OCI-LY7 (cell line): ENCODE measurements around the gene MRPL42. TPM values are rescaled to one million over a fixed set of nuclear protein-coding genes. Genes with fewer than 3 reads are reported as not detected.

Experiments used
- BruUV-seq: library from RNA; stranded (reverse); fragments of 400-500 nt; replicated peaks from 2 replicates; lab custom pipeline; 2021; lab: Mats Ljungman, UMichigan
- CTCF ChIA-PET: fragments of 300-600 bp; sonication (Branson Sonifier 250); formaldehyde crosslinking; loops from one replicate; lab custom pipeline; 2022; ENCODE audit warnings: antibody characterized with exemption; ENCODE audit not compliant: unreplicated experiment; lab: Charles Lee
- POLR2A ChIA-PET: fragments of 300-600 bp; sonication (Branson Sonifier 250); formaldehyde crosslinking; loops from one replicate; lab custom pipeline; 2022; ENCODE audit warnings: antibody characterized with exemption; lab: Charles Lee
- DNase-seq: peaks from one replicate; pipeline ENCODE4 v3.0.0-alpha.2; 2015; ENCODE audit warnings: low spot score
- H2AFZ ChIP-seq: fragments of 200-600 bp; sonication (generic), shearing (Covaris generic); 2 replicates; pipeline ENCODE4 v1.6.1; 2014; ENCODE audit warnings: mild to moderate bottlenecking, antibody characterized with exemption, low read length, moderate library complexity
- H3K27ac ChIP-seq: fragments of 200-600 bp; sonication (generic); 2 replicates; pipeline ENCODE4 v1.5.1; 2014; ENCODE audit warnings: mixed run types, low read depth, mild to moderate bottlenecking, moderate library complexity, low read length, inconsistent platforms; ENCODE audit not compliant: poor library complexity, severe bottlenecking
- H3K36me3 ChIP-seq: fragments of 200-600 bp; sonication (generic); 2 replicates; pipeline ENCODE4 v1.6.1; 2014; ENCODE audit warnings: mild to moderate bottlenecking, antibody characterized with exemption, low read length, moderate library complexity, mixed read lengths; ENCODE audit not compliant: insufficient read depth
- H3K4me1 ChIP-seq: fragments of 200-600 bp; sonication (generic); 2 replicates; pipeline ENCODE4 v1.5.1; 2014; ENCODE audit warnings: mild to moderate bottlenecking, low read length; ENCODE audit not compliant: insufficient read depth, poor library complexity, severe bottlenecking
- H3K4me2 ChIP-seq: fragments of 200-600 bp; sonication (generic); 2 replicates; pipeline ENCODE4 v1.6.1; 2014; ENCODE audit warnings: mild to moderate bottlenecking, low read length
- H3K4me3 ChIP-seq: fragments of 200-600 bp; sonication (generic); 2 replicates; pipeline ENCODE4 v1.5.1; 2014; ENCODE audit warnings: mild to moderate bottlenecking, low read depth, low read length; ENCODE audit not compliant: poor library complexity, severe bottlenecking
- H3K79me2 ChIP-seq: fragments of 200-600 bp; sonication (generic); 2 replicates; pipeline ENCODE4 v1.6.1; 2016; ENCODE audit warnings: low read depth, mild to moderate bottlenecking, low read length, moderate library complexity, mixed read lengths; ENCODE audit not compliant: insufficient read depth
- H3K9me2 ChIP-seq: fragments of 200-600 bp; sonication (generic); 2 replicates; pipeline ENCODE4 v1.6.1; 2016; ENCODE audit warnings: mild to moderate bottlenecking, low read length, mixed read lengths; ENCODE audit not compliant: insufficient read depth
- H3K9me3 ChIP-seq: fragments of 200-600 bp; sonication (generic); 2 replicates; pipeline ENCODE4 v1.6.1; 2014; ENCODE audit warnings: mild to moderate bottlenecking, mixed run types, low read length, mixed read lengths
- H4K20me1 ChIP-seq: fragments of 200-600 bp; sonication (generic); 2 replicates; pipeline ENCODE4 v1.6.1; 2014; ENCODE audit warnings: mild to moderate bottlenecking, antibody characterized with exemption, low read length, moderate library complexity, mixed read lengths; ENCODE audit not compliant: insufficient read depth
- EZH2phosphoT487 ChIP-seq: fragments of 200-600 bp; sonication (generic); IDR thresholded peaks from 2 replicates; pipeline ENCODE4 v1.6.1; 2018; ENCODE audit warnings: low read depth, borderline replicate concordance, mild to moderate bottlenecking, mixed run types, antibody characterized with exemption, low read length, moderate library complexity, mixed read lengths
- intact Hi-C: fragments of 100-400 bp; cut with micrococcal nuclease; formaldehyde crosslinking; loops from one replicate; pipeline ENCODE4 v1.10.0; 2022; ENCODE audit not compliant: unreplicated experiment
- total RNA-seq, 2 experiments: library from RNA; depleted of rRNA in 1 of 2; stranded (reverse); fragments of >200 nt in 1 of 2; shearing (Covaris generic) in 1 of 2; gene quantifications; 2 replicates each; pipeline ENCODE4 v1.2.3, GENCODE V29; 2014 to 2022
- TF ChIP-seq, protein P1 (sequence below): fragments of 200-600 bp; sonication (generic); conservative IDR thresholded peaks from 2 replicates; pipeline ENCODE4 v1.5.1; 2014; ENCODE audit warnings: mild to moderate bottlenecking, antibody characterized with exemption, low read length, moderate library complexity, mixed read lengths

MRPL42 gene
- total RNA-seq, 2 experiments from 2014 or later = 51.3 to 61.6 TPM

DNA sequence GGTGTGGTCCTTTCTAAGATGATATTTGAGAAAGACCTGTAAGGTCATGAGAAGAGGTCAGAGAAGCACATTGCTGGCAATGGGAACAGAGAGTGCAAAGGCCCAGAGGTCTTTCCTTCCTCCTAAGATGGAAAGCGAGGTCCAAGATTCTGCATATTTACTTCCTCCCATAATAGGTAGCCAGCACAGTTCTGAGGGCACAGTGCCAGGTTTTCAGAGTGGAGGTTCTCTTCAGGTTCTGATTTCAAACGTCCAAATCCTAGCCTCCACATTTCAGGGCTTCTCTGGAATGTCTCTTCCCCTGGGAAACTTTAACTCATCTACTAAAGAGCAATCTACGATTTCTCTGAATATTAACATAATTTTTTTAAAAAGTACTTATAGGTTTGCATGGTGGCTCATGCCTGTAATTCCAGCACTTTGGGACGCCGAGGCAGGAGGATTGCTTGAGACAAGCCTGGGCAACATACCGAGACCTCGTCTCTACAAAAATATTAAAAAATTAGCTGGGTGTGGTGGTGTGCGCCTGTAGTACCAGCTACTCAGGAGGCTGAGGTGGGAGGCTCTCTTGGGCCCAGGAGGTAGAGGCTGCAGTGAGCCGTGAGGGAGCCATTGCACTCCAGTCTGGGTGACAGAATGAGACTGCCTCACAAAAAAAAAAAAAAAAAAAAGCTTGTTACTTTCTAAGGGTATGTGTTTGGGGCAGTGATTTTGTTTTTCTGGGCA lies 526 bp upstream of the MRPL42 start:
- ChIA-PET POLR2A (interaction anchor here (0.6 to 2.1 kb wide), 7 partner anchors 10 to 887 kb away, joined by 3 to 7 read pairs (median 4); partner anchors contain the start of gene CRADD), CTCF (interaction anchor here (0.6 kb wide), 2 partner anchors 537 to 955 kb away, joined by 3 read pairs; no protein-coding TSS in a partner anchor)
- Histone ChIP-seq H3K9me3 (no peaks in the 10 kb centered on the region), H3K4me2 (no peak overlapping the region), H3K79me2 (peaks cover 29% of the 10 kb centered on the region; the same call in 1 of the 2 replicates), H4K20me1 (no peaks in the 10 kb centered on the region), H3K4me1 (peaks cover 12% of the 10 kb centered on the region), H2AFZ (peak overlapping the region; percentile 82; the same call in 1 of the 2 replicates), H3K36me3 (peaks cover 25% of the 10 kb centered on the region), H3K4me3 (peak overlapping the region; percentile 81), H3K9me2 (no peaks in the 10 kb centered on the region), H3K27ac (no peak overlapping the region)
- TF ChIP-seq, protein P1, sequence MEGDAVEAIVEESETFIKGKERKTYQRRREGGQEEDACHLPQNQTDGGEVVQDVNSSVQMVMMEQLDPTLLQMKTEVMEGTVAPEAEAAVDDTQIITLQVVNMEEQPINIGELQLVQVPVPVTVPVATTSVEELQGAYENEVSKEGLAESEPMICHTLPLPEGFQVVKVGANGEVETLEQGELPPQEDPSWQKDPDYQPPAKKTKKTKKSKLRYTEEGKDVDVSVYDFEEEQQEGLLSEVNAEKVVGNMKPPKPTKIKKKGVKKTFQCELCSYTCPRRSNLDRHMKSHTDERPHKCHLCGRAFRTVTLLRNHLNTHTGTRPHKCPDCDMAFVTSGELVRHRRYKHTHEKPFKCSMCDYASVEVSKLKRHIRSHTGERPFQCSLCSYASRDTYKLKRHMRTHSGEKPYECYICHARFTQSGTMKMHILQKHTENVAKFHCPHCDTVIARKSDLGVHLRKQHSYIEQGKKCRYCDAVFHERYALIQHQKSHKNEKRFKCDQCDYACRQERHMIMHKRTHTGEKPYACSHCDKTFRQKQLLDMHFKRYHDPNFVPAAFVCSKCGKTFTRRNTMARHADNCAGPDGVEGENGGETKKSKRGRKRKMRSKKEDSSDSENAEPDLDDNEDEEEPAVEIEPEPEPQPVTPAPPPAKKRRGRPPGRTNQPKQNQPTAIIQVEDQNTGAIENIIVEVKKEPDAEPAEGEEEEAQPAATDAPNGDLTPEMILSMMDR = no peak
- no peak for TF ChIP-seq EZH2phosphoT487
- intact Hi-C loops = loop anchor here (1.0 kb wide), 1 partner anchor 24 kb away; no protein-coding TSS in a partner anchor
- no TSS peak for BruUV-seq
- DNase-seq = no peak

DNA sequence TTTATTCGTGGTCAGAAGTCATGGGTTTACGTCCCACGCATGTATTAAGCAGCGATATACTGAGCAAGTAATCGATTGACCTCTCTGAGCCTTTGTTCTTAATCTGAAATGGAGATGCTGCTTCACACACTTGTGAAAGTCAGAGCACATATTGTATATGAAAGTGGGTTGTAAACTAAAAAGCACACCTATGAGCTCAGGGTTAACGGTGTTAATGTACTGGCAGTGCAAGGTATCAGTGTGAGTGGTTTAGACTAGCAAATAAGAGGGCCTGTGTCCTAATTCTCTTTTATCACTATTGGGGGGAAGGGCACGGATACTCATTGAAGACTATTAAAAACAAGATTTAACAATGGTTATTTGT lies 676 bp downstream of the MRPL42 start:
- Histone ChIP-seq H3K4me2 (peak overlapping the region; percentile 92), H2AFZ (peak overlapping the region; percentile 82), H3K27ac (peak overlapping the region; percentile 45), H3K9me2 (no peaks in the 10 kb centered on the region), H3K9me3 (no peaks in the 10 kb centered on the region), H4K20me1 (no peaks in the 10 kb centered on the region), H3K36me3 (peaks cover 31% of the 10 kb centered on the region), H3K4me3 (peak overlapping the region; percentile 81), H3K79me2 (peaks cover 29% of the 10 kb centered on the region; the same call in 1 of the 2 replicates), H3K4me1 (peaks cover 12% of the 10 kb centered on the region)
- CTCF ChIA-PET = interaction anchor here (1.0 kb wide), 1 partner anchor 11 kb away, joined by 3 read pairs; no protein-coding TSS in a partner anchor
- BruUV-seq = TSS peak; percentile 60
- TF ChIP-seq, protein P1 = no peak
- TF ChIP-seq EZH2phosphoT487 = no peak
- POLR2A ChIA-PET = interaction anchor here (0.5 to 2.1 kb wide), 6 partner anchors 9 to 524 kb away, joined by 3 to 7 read pairs (median 4); no protein-coding TSS in a partner anchor
- peak; percentile 18 for DNase-seq
- intact Hi-C loops = no loop called here
